Measurements from ENCODE around the gene RCC2. TPM values are rescaled to one million over a fixed set of nuclear protein-coding genes. Genes with fewer than 3 reads are reported as not detected.

The RCC2 gene
- total RNA-seq, 1 experiment from 2014 or later = 473 TPM

GRCh38 chr1:17480846-17481245, 41.4 kb upstream of the RCC2 start:
- Histone ChIP-seq H2AFZ (ENCODE audit: low read length) (no peak overlapping the region), H2AK5ac (ENCODE audit: insufficient read length, low read length) (no peak overlapping the region), H3K14ac (ENCODE audit: insufficient read depth, low read length) (no peak overlapping the region), H3K27ac (ENCODE audit: insufficient read length, low read depth, low read length) (no peak overlapping the region), H3K27me3 (ENCODE audit: insufficient read depth, low read length) (no peaks in the 10 kb centered on the region), H3T11ph (ENCODE audit: low read length) (no peak overlapping the region), H2BK120ac (ENCODE audit: low read depth, low read length, poor library complexity, severe bottlenecking) (no peak overlapping the region), H3K9ac (ENCODE audit: extremely low read depth, insufficient read length, low read length) (no peak overlapping the region), H2BK20ac (ENCODE audit: low read depth, low read length, poor library complexity, severe bottlenecking) (no peak overlapping the region), H3K4me2 (ENCODE audit: insufficient read depth, insufficient read length, low read length) (no peak overlapping the region), H4K20me1 (ENCODE audit: control insufficient read depth, insufficient read depth, insufficient read length) (no peaks in the 10 kb centered on the region), H4K5ac (ENCODE audit: insufficient read length, low read depth, low read length) (no peak overlapping the region), H3K56ac (ENCODE audit: insufficient read length, low read depth, low read length) (no peak overlapping the region), H3K23ac (ENCODE audit: insufficient read length, low read depth, low read length) (no peak overlapping the region), H4K91ac (ENCODE audit: insufficient read length, low read depth, low read length) (no peak overlapping the region), H3K18ac (ENCODE audit: insufficient read length, low read depth, low read length) (no peak overlapping the region), H3K79me2 (ENCODE audit: insufficient read depth, low read length) (no peaks in the 10 kb centered on the region), H3K9me3 (ENCODE audit: control insufficient read depth, low read depth, low read length) (no peaks in the 10 kb centered on the region), H4K8ac (replicated peaks; ENCODE audit: insufficient read length, low read depth, low read length) (no peak overlapping the region), H2BK5ac (ENCODE audit: insufficient read length, low read length) (no peak overlapping the region), H2BK15ac (ENCODE audit: low read depth, low read length) (no peak overlapping the region), H3K4me1 (ENCODE audit: insufficient read depth, low read length) (no peaks in the 10 kb centered on the region), H3K23me2 (ENCODE audit: insufficient read length, low read depth, low read length, poor library complexity, severe bottlenecking) (no peaks in the 10 kb centered on the region), H3K4ac (ENCODE audit: low read depth, low read length) (no peak overlapping the region), H3K79me1 (ENCODE audit: insufficient read depth, low read depth, low read length, poor library complexity, severe bottlenecking) (no peaks in the 10 kb centered on the region), H2BK12ac (ENCODE audit: insufficient read length, low read depth, low read length) (no peak overlapping the region)
- Mint-ChIP-seq H3K27ac (no peak overlapping the region), H3K4me3 (no peak overlapping the region), H3K4me1 (peaks cover 23 to 26% of the 10 kb centered on the region in 2 experiments), H3K27me3 (ENCODE audit: low read depth) (peaks cover 5% of the 10 kb centered on the region), H3K36me3 (ENCODE audit: insufficient read depth in 1 of 3, low read depth in 3 of 3) (peaks cover 0 to 2% (median 0%) of the 10 kb centered on the region in 3 experiments; a peak in 3 of 7 replicates), H3K9me3 (peaks cover 0 to 3% of the 10 kb centered on the region in 2 experiments; a peak in 3 of 5 replicates)
- no peak for DNase-seq
- WGBS (ENCODE audit: extremely low coverage, insufficient read length, low lambda C conversion rate) = no CpG with 5 or more reads among the region's 7 CpGs
- TF ChIP-seq CTCF (conservative IDR thresholded peaks at IDR 0.05) = no peak
